Panc1 (cell line): ENCODE data around the gene P2RY14. TPM values are rescaled to one million over a fixed set of nuclear protein-coding genes. Genes with fewer than 3 reads are reported as not detected.

Experiments used
- ATAC-seq: fragments of 200-7000 bp; cut with Tn5 transposase; 2 replicates; pipeline ENCODE4 v1.9.1; 2020; ENCODE audit warnings: mild to moderate bottlenecking, moderate library complexity
- BruUV-seq: library from RNA; stranded (reverse); fragments of 400-500 nt; replicated peaks from 2 replicates; lab custom pipeline; 2021; lab: Mats Ljungman, UMichigan
- CTCF ChIA-PET: fragments of 300-600 bp; sonication (Branson Sonifier 250); formaldehyde crosslinking; loops from one replicate; lab custom pipeline; 2022; ENCODE audit warnings: antibody characterized with exemption; lab: Charles Lee
- POLR2A ChIA-PET: fragments of 300-600 bp; sonication (Branson Sonifier 250); formaldehyde crosslinking; loops from one replicate; lab custom pipeline; 2022; ENCODE audit warnings: antibody characterized with exemption; lab: Charles Lee
- DNase-seq: peaks from one replicate; pipeline ENCODE4 v3.0.0-alpha.2; 2010; ENCODE audit warnings: low read depth, low spot score
- H3K27ac ChIP-seq: 2 replicates; pipeline ENCODE4 v1.5.1; 2011; ENCODE audit warnings: mild to moderate bottlenecking, low read length, inconsistent platforms
- H3K27me3 ChIP-seq: fragments of 200-500 bp; sonication (Bioruptor generic); 2 replicates; pipeline ENCODE4 v1.6.0; 2014; ENCODE audit warnings: low read length, inconsistent platforms; ENCODE audit not compliant: control insufficient read depth, insufficient read depth
- H3K36me3 ChIP-seq: fragments of 200-500 bp; sonication (Bioruptor generic); 2 replicates; pipeline ENCODE4 v1.5.1; 2014; ENCODE audit warnings: inconsistent platforms, mild to moderate bottlenecking, low read length, moderate library complexity; ENCODE audit not compliant: control insufficient read depth, insufficient read depth
- H3K4me1 ChIP-seq: 2 replicates; pipeline ENCODE4 v1.5.1; 2011; ENCODE audit warnings: inconsistent platforms, mild to moderate bottlenecking, low read length, moderate library complexity; ENCODE audit not compliant: control insufficient read depth, insufficient read depth
- H3K4me3 ChIP-seq, 2 experiments: 2 replicates each; pipeline ENCODE4 v1.5.1; 2011 to 2012; ENCODE audit warnings: low read depth in 2 of 2, low read length in 2 of 2, mild to moderate bottlenecking in 2 of 2, inconsistent platforms in 1 of 2, moderate library complexity in 1 of 2
- H3K9me3 ChIP-seq: fragments of 200-500 bp; sonication (Bioruptor generic); 2 replicates; pipeline ENCODE4 v1.5.1; 2014; ENCODE audit warnings: low read depth, mild to moderate bottlenecking, inconsistent platforms, low read length, moderate library complexity; ENCODE audit not compliant: control insufficient read depth, insufficient read depth
- POLR2AphosphoS5 ChIP-seq: IDR thresholded peaks from 2 replicates; pipeline ENCODE4 v1.6.1; 2012; ENCODE audit warnings: mild to moderate bottlenecking, low read depth, low read length, moderate library complexity
- SIN3A ChIP-seq: IDR thresholded peaks from 2 replicates; pipeline ENCODE4 v1.6.1; 2012; ENCODE audit warnings: low read depth, mild to moderate bottlenecking, low read length, moderate library complexity, borderline replicate concordance; ENCODE audit not compliant: insufficient read depth
- TCF7L2 ChIP-seq: IDR thresholded peaks from 2 replicates; pipeline ENCODE4 v1.6.1; 2011; ENCODE audit warnings: mild to moderate bottlenecking, low read depth, low read length, inconsistent platforms
- in situ Hi-C: cut with HindIII; loops from 2 replicates; pipeline ENCODE4 v1.10.0; 2016; ENCODE audit warnings: low sequenced_read_pairs, low pct_unique_long_range_greater_than_20kb
- intact Hi-C: fragments of 100-400 bp; cut with micrococcal nuclease; formaldehyde crosslinking; loops from one replicate; pipeline ENCODE4 v1.10.0; 2022; ENCODE audit not compliant: unreplicated experiment
- total RNA-seq: library from RNA; stranded (reverse); gene quantifications from one replicate; pipeline ENCODE4 v1.2.1, GENCODE V29; 2021; ENCODE audit not compliant: unreplicated experiment
- TF ChIP-seq, protein P1 (sequence below), 2 experiments: IDR thresholded peaks; 2 replicates each; pipeline ENCODE4 v1.6.1; 2011 to 2012; ENCODE audit warnings: low read depth in 2 of 2, control low read depth in 1 of 2, low read length in 1 of 2, mild to moderate bottlenecking in 1 of 2, moderate library complexity in 1 of 2; ENCODE audit not compliant: insufficient read depth in 1 of 2
- TF ChIP-seq, protein P2 (sequence below): fragments of 450-650 bp; IDR thresholded peaks from 2 replicates; pipeline ENCODE4 v1.5.1; 2017; ENCODE audit warnings: mild to moderate bottlenecking

The P2RY14 gene
- total RNA-seq, 1 experiment from 2014 or later, result not detected

DNA sequence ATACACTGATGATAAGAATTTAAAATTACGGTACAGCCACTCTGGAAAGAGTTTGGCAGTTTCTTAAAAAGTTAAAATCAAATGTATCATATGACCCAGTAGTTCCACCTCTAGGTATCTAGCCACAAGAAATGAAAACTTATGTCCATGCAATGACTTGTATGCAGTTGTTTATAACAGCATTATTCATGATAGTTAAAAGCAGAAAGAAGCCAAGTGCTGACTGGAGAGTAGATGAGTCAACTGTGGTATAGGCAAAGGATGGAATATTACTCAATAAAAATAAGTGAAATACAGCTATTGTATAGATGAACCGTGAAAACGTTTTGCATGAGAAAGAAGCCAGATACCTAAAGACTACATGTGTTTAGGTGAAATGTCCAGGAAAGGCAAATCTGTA is 23.4 kb upstream of the P2RY14 start:
- ATAC-seq (no peak), DNase-seq (no peak)
- intact Hi-C loops, result no loop called here
- BruUV-seq, result no TSS peak
- no peak overlapping the region for H3K27ac ChIP-seq
- H3K4me1 ChIP-seq, result no peaks in the 10 kb centered on the region
- H3K36me3 ChIP-seq, result no peaks in the 10 kb centered on the region
- POLR2A ChIA-PET, result no interaction called here
- no peak overlapping the region for H3K4me3 ChIP-seq
- CTCF ChIA-PET, result no interaction called here
- in situ Hi-C loops, result no loop called here
- TF ChIP-seq TCF7L2, result no peak
- TF ChIP-seq, protein P1, sequence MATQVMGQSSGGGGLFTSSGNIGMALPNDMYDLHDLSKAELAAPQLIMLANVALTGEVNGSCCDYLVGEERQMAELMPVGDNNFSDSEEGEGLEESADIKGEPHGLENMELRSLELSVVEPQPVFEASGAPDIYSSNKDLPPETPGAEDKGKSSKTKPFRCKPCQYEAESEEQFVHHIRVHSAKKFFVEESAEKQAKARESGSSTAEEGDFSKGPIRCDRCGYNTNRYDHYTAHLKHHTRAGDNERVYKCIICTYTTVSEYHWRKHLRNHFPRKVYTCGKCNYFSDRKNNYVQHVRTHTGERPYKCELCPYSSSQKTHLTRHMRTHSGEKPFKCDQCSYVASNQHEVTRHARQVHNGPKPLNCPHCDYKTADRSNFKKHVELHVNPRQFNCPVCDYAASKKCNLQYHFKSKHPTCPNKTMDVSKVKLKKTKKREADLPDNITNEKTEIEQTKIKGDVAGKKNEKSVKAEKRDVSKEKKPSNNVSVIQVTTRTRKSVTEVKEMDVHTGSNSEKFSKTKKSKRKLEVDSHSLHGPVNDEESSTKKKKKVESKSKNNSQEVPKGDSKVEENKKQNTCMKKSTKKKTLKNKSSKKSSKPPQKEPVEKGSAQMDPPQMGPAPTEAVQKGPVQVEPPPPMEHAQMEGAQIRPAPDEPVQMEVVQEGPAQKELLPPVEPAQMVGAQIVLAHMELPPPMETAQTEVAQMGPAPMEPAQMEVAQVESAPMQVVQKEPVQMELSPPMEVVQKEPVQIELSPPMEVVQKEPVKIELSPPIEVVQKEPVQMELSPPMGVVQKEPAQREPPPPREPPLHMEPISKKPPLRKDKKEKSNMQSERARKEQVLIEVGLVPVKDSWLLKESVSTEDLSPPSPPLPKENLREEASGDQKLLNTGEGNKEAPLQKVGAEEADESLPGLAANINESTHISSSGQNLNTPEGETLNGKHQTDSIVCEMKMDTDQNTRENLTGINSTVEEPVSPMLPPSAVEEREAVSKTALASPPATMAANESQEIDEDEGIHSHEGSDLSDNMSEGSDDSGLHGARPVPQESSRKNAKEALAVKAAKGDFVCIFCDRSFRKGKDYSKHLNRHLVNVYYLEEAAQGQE (IDR thresholded peaks at IDR 0.05; ENCODE audit: insufficient read depth in 1 of 2, low read depth in 2 of 2, low read length in 1 of 2), result no peak
- TF ChIP-seq, protein P2, sequence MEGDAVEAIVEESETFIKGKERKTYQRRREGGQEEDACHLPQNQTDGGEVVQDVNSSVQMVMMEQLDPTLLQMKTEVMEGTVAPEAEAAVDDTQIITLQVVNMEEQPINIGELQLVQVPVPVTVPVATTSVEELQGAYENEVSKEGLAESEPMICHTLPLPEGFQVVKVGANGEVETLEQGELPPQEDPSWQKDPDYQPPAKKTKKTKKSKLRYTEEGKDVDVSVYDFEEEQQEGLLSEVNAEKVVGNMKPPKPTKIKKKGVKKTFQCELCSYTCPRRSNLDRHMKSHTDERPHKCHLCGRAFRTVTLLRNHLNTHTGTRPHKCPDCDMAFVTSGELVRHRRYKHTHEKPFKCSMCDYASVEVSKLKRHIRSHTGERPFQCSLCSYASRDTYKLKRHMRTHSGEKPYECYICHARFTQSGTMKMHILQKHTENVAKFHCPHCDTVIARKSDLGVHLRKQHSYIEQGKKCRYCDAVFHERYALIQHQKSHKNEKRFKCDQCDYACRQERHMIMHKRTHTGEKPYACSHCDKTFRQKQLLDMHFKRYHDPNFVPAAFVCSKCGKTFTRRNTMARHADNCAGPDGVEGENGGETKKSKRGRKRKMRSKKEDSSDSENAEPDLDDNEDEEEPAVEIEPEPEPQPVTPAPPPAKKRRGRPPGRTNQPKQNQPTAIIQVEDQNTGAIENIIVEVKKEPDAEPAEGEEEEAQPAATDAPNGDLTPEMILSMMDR, result no peak
- no peak for TF ChIP-seq SIN3A
- no peak for TF ChIP-seq POLR2AphosphoS5
- H3K27me3 ChIP-seq, result no peaks in the 10 kb centered on the region
- no peaks in the 10 kb centered on the region for H3K9me3 ChIP-seq

- in situ Hi-C loops (no loop called here), intact Hi-C loops (no loop called here)
- POLR2A ChIA-PET, result no interaction called here
- no peaks in the 10 kb centered on the region for H3K9me3 ChIP-seq
- no peak overlapping the region for H3K4me3 ChIP-seq
- no peaks in the 10 kb centered on the region for H3K36me3 ChIP-seq
- no peaks in the 10 kb centered on the region for H3K27me3 ChIP-seq
- CTCF ChIA-PET, result no interaction called here
- TF ChIP-seq TCF7L2, result no peak
- TF ChIP-seq, protein P2, result no peak
- TF ChIP-seq POLR2AphosphoS5, result no peak
- no peak for TF ChIP-seq SIN3A
- TF ChIP-seq, protein P1 (IDR thresholded peaks at IDR 0.05; ENCODE audit: insufficient read depth in 1 of 2, low read depth in 2 of 2, low read length in 1 of 2), result no peak
- no peak overlapping the region for H3K27ac ChIP-seq
- ATAC-seq (no peak), DNase-seq (no peak)
- no peaks in the 10 kb centered on the region for H3K4me1 ChIP-seq
- BruUV-seq, result no TSS peak
Observed at GRCh38 chr3:151300539-151300938, 22.2 kb upstream of the P2RY14 start.
